ENCODE data around the gene MRPS9.

Gene MRPS9

DNA sequence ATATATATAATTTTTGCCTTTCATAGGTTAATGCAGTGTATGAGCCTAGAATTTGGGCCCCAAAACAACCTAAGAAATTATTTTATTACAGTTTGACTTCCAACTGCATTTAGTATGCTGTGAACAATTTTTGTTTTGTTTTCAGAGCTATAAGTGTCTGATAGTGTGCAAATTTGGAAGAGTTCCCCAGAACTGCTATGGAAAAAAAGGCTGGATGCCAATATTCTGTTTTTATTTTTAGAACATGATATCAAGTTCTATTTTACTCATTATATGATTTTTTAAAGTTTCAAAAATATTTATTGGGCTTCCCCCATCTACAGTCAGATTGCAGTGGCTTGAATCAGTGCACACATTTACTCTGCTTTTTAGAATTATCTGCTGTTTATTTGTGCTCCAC is 42.6 kb downstream of the MRPS9 start:
- no peak for DNase-seq

DNA sequence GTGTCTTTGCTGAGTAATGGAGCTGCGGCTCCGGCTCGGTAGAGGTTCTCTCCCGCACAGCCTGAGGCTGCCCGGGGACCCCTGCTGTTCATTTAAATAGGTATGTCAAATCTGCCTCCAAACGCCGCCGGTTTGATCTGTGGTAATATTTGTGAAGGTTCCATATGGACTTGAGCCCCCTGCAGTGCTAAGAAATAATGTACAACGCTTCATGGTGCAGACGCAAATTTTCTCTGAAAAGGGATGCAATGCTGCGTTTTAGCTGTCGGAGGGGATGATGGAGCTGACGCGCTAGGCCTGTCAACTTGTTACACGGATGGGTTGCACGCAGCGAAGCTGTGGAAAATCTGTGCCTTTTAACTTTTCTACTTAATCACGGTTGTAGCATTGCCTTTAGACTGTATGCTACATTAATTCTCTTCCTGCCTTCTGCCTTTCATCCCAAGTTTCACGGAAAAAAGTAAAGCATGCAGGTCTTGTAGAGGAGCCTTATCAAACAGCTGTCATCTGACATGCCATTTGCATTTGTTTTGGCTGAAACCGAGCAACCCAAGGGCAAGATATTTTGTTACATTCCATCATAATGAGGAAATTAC is 43.2 kb downstream of the MRPS9 start:
- no peak for DNase-seq

DNA sequence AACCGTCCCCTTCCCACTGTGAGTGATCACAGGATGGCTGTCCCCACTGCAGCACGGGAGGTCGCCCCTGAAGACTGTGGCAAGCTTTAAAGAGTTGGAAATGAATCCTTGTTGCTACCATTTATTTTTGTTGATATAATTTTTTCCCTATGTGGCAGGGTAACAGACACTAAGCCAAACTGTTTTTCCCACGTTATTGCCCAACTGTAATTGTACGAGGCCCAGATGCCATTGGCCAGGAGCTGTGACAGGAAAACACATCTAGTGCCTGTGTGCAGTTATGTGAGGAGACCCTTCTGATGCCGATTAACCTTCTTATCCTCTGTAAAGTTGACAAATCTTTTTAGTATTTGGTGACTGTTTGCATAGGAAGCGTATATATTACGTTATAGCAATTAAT is 44.2 kb downstream of the MRPS9 start:
- no peak for DNase-seq

GRCh38 chr2:105085525-105085924 is 47.7 kb downstream of the MRPS9 start:
- DNase-seq = no peak

- DNase-seq = no peak
These were observed 49.4 kb downstream of the MRPS9 start for GRCh38 chr2:105087273-105087672.

- DNase-seq = no peak
These were observed 52.2 kb downstream of the MRPS9 start for GRCh38 chr2:105090091-105090490.

DNA sequence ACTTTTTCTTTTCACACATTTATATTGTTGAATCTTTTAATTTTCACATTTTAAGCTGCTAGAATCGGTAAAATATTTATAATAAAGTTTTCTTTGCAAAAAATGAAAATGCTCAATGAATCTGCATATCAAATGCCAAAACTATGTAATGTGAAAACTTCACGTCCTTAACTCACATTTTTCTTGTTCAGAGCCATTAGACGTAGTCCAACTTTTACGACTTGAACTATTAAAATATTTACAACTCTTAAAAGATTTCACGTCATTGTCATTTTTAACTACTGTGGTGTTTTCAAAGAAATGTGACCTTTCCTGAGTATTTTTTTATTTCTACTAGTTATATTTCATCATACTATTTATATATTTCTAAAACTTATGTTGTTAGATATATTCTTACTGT is 54.9 kb downstream of the MRPS9 start:
- no peak for DNase-seq

- no peak for DNase-seq
These were observed 61.3 kb downstream of the MRPS9 start for GRCh38 chr2:105099153-105099552.

DNA sequence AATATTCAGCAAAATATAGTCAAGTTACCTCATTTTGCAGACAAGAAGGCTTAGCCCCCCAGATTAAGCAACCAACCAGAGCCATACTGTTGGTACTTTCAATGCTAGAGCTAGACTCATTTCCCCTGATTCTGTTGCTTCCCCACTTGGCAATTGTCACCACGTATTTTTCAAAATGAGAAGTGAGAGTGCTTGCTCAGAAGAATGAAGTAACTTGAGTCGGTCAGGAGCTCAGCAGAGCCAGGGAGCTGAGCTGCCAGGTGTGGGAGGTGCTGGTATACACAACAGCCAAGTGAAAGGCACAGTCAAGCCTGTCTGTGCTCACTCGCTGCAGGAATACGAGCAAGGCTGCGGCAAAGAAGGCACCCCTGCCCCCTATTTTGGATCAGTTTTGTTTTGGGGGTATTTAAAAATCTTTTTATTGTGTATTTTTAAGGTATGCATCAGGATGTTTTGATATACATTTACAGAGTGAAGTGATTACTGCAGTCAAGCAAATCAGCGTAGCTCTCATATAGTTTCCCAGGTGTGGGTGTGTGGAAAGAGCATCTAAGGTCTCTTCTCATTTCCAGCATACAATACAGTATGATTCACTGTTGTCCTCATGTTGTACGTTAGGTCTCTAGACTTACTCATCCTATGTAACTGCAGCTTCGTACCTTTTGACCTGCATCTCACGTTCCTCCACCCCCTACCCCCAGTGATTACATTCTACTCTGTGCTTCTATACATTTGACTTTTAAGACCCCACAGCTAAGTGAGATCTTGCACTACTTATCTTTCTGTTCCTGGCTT is 62.4 kb downstream of the MRPS9 start:
- no peak for DNase-seq

GRCh38 chr2:105102001-105102400 is 64.1 kb downstream of the MRPS9 start:
- no peak for DNase-seq

GRCh38 chr2:105102963-105103421 is 65.1 kb downstream of the MRPS9 start:
- no peak for DNase-seq

- DNase-seq = no peak
These were observed 65.6 kb downstream of the MRPS9 start for GRCh38 chr2:105103481-105103880.

DNA sequence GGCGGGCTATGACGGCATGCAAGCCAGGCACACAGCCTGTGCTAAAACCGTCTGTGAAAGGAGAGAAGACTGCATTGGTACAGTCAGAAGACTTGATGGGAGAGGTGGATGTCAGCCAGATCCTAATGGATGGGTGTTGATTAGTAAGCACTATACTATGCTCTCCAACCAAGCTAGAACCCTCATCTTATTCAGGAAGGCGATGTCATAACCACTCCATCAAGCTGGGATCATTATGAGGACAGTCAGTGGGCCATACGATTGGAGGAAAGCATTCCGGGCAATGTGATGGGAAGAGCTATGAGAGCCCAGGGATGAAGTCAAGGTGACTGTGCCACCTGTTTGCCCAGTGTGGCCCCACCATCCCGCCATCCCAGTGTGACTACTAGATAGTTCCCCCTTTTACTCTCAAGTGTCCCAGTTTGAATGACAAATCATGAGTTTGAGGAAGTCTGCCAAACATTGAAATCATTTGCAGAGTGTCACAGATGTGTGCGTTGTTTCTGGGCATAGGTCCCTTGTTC is 66.4 kb downstream of the MRPS9 start:
- no peak for DNase-seq

- no peak for DNase-seq
These were observed 72.5 kb downstream of the MRPS9 start for GRCh38 chr2:105110295-105110829.

GRCh38 chr2:105111365-105112150 is 73.7 kb downstream of the MRPS9 start:
- DNase-seq = no peak

- DNase-seq = no peak
These were observed 74.5 kb downstream of the MRPS9 start for GRCh38 chr2:105112345-105112744.

- DNase-seq = no peak
These were observed 75.9 kb downstream of the MRPS9 start for GRCh38 chr2:105113616-105114291.

GRCh38 chr2:105114551-105114950 is 76.7 kb downstream of the MRPS9 start:
- no peak for DNase-seq

DNA sequence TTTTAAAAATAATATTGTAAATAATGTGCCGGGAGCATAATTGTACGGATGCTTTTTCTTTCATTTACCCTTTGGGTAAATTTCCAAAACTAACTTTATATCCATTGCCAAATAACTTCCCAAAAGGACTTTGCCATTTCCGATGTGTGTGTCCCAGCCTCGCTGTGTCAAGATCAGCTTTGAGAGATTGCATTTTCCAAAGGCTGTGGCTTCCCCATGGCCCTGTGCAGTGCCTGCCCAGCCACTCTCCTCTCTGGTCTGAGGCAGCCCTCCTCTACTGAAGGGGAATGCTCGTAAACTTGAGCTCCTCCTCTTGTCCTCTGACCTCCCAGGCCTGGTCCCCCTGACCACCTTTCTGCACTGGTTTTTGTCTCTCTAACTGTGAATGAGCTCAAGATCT is 78.5 kb downstream of the MRPS9 start:
- no peak for DNase-seq

DNA sequence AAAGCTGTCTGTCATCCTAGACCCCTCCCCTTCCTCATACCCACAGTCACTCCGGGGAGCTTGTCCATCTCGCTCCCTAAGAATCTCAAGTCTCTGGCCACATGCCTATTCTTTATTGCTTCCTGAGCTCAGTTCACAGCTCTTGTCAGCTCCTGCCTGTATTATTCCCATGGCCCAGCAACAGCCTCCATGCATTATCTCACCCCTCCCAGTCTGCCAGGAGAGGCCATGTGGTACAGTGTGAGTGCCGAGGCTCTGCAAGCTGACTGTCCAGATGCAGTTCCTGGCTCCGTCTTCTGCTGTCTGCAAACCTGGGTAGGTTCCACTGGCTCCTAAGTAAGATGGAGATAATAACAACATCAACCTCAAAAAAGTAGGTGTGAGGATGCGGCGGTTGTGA is 79.7 kb downstream of the MRPS9 start:
- no peak for DNase-seq

- DNase-seq = no peak
These were observed 81.1 kb downstream of the MRPS9 start for GRCh38 chr2:105118960-105119359.

DNA sequence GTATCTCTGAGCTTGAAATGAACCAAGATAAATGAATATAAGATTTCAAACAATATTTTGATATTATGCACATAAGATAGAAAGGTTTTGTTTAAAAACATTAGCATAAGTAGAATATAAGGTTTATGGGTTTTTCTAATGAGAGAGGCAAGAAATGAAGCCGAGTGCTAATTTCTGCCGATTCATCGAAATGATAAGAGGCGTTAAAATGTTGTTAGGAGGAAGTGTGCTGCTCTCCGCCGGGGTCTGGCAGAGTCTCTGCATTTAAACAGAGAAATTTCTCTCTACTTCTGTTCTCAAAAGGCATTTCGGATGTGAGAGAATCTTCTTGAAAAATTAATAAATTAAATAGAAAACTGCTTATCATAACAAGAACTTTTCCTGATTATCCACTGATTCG is 83.6 kb downstream of the MRPS9 start:
- DNase-seq = no peak

- no peak for DNase-seq
These were observed 87.6 kb downstream of the MRPS9 start for GRCh38 chr2:105125428-105125827.

Measured in activated CD4-positive, alpha-beta T cell treated with anti-CD3 and anti-CD28 coated beads, Interleukin-2, amount 50 U/mL, for 48 hours (primary cell).